GM19324 (cell line): ENCODE data around the gene ITPA.
A peak's percentile ranks its signal among the peaks of the same experiment; 100 is the strongest.
"Not testable (repeated sequence)": the region's sequence is repeated elsewhere in the genome, so short reads cannot be mapped to it uniquely, and the experiment has no call there.

Experiments
- ATAC-seq: cut with Tn5 transposase; IDR thresholded peaks from one replicate; pipeline ENCODE4 v1.9.1; 2021; ENCODE audit warnings: mild to moderate bottlenecking, moderate library complexity; ENCODE audit not compliant: unreplicated experiment, low FRiP score

ITPA gene

GRCh38 chr20:3195590-3196237 is 13.6 kb upstream of the ITPA start:
- ATAC-seq = no peak

- no peak for ATAC-seq
These were observed 10.1 kb upstream of the ITPA start for GRCh38 chr20:3199206-3199605.

- no peak for ATAC-seq
These were observed 9.1 kb upstream of the ITPA start for GRCh38 chr20:3199976-3200755.

- no peak for ATAC-seq
These were observed 6.4 kb upstream of the ITPA start for GRCh38 chr20:3202965-3203314.

GRCh38 chr20:3203315-3204123 is 5.8 kb upstream of the ITPA start:
- peak; percentile 12 for ATAC-seq

GRCh38 chr20:3204124-3204794 is 5.0 kb upstream of the ITPA start, which contains the start of gene DDRGK1:
TSS of gene DDRGK1 (minus strand) at chr20:3204682. CDS start at chr20:3204627, 55 bp downstream.
- ATAC-seq = peak; percentile 86

- no peak for ATAC-seq
These were observed 477 bp upstream of the ITPA start for GRCh38 chr20:3208786-3209256.

- ATAC-seq = no peak
These were observed 634 bp downstream of the ITPA start for GRCh38 chr20:3209946-3210317.

- ATAC-seq = no peak
These were observed 1.0 kb downstream of the ITPA start for GRCh38 chr20:3210346-3210745.

- no peak for ATAC-seq
These were observed 3.9 kb downstream of the ITPA start for GRCh38 chr20:3213226-3213625.

- ATAC-seq = not testable (repeated sequence)
These were observed 6.1 kb downstream of the ITPA start for GRCh38 chr20:3215359-3215917.

GRCh38 chr20:3218307-3218988 is 9.2 kb downstream of the ITPA start:
- ATAC-seq = no peak

- ATAC-seq = no peak
These were observed 12.3 kb downstream of the ITPA start for GRCh38 chr20:3221398-3222226.

- ATAC-seq = peak; percentile 48
These were observed 13.6 kb downstream of the ITPA start for GRCh38 chr20:3222635-3223600.

- ATAC-seq = no peak
These were observed 14.3 kb downstream of the ITPA start for GRCh38 chr20:3223651-3223993.

- ATAC-seq = no peak
These were observed 14.8 kb downstream of the ITPA start for GRCh38 chr20:3223994-3224680.

- no peak for ATAC-seq
These were observed 15.6 kb downstream of the ITPA start for GRCh38 chr20:3224681-3225421.
